ENCODE data around the gene CYSRT1.
"Not testable (repeated sequence)": the region's sequence is repeated elsewhere in the genome, so short reads cannot be mapped to it uniquely, and the experiment has no call there.

The CYSRT1 gene

DNA sequence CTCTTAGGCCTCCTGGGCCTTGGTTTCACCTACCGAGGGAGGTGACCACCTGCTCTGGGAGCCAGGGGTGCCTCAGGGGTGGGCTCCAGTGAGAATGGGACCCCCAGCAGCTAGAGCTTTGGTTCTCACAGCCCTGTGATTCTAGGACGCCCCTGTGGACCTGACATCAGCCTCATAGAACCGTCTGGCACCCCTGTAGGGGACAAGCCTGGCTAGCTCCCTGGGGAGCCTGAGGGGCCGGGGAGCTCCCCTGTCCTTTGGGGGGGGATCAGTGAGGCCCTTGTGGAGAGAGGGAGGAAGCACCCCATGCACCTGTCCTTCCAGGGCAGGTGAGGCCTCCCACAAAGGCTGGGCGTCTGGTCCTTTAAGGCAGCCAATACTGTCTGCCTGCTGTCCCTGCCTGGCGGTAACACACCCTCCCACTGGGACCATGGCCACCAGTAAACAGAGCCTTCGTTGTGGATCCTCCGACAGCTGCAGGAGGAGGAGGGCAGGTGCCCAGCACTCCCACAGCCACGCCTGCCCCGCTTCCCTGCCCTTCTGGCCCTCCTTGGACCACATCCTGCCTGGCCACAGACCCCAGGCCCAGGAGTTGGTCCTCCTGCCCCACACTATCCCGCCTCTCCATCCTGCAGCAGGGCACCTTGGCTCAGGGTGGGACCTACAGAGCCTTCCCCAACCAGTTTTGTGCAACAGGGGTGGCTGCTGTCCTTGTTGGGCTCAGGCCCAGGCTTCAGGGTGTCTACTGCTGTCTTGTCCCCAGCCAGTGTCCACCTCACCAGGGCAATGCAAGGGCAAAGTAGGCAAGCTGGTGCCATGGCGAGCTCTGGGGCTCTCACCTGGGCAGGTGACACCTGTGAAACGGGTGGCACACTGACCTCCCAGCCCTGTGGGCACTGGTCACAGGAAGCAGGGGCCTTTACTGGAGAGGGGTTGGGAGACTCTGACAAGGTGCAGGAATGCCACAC, 13.1 kb downstream of the CYSRT1 start:
- TF ChIP-seq, protein P1, sequence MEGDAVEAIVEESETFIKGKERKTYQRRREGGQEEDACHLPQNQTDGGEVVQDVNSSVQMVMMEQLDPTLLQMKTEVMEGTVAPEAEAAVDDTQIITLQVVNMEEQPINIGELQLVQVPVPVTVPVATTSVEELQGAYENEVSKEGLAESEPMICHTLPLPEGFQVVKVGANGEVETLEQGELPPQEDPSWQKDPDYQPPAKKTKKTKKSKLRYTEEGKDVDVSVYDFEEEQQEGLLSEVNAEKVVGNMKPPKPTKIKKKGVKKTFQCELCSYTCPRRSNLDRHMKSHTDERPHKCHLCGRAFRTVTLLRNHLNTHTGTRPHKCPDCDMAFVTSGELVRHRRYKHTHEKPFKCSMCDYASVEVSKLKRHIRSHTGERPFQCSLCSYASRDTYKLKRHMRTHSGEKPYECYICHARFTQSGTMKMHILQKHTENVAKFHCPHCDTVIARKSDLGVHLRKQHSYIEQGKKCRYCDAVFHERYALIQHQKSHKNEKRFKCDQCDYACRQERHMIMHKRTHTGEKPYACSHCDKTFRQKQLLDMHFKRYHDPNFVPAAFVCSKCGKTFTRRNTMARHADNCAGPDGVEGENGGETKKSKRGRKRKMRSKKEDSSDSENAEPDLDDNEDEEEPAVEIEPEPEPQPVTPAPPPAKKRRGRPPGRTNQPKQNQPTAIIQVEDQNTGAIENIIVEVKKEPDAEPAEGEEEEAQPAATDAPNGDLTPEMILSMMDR (IDR thresholded peaks at IDR 0.05; ENCODE audit: low read depth, low read length), result no peak
- H3K27me3 ChIP-seq, result no peaks in the 10 kb centered on the region
- no peak overlapping the region for H3K4me3 ChIP-seq (ENCODE audit: low read depth, low read length)
- H3K36me3 ChIP-seq, result peaks cover 14% of the 10 kb centered on the region
- H3K9me3 ChIP-seq, result no peaks in the 10 kb centered on the region
- DNase-seq, result no peak
- peaks cover 10% of the 10 kb centered on the region for H3K4me1 ChIP-seq

DNA sequence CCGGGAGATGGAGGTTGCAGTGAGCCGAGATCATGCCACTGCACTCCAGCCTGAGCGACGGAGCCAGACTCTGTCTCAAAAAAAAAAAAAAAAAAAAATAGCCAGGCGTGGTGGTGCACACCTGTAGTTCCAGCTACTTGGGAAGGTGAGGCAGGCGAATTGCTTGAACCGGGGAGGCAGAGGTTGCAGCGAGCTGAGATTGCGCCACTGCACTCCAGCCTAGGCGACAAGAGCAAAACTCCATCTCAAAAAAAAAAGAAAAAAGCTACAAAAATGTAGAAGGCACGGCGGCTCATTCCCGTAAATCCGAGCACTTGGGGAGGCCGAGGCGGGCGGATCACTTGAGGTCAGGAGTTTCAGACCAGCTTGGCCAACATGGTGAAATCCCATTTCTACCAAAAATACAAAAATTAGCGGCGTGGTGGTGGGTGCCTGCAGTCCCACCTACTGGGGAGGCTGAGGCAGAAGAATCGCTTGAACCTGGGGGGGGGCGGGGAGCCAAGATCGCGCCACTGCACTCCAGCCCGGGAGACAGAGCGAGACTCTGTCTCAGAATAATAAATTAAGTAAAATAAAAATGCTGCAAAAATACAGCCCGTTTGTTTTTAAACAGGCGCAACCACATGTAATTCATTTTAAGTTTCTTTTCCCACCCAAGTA, 14.7 kb downstream of the CYSRT1 start:
- peak overlapping the region; percentile 76 for H3K4me3 ChIP-seq (ENCODE audit: low read depth, low read length)
- H3K36me3 ChIP-seq, result peaks cover 24% of the 10 kb centered on the region
- H3K4me1 ChIP-seq, result peaks cover 19% of the 10 kb centered on the region
- H3K9me3 ChIP-seq, H3K27me3 ChIP-seq, DNase-seq: not testable (repeated sequence)

DNA sequence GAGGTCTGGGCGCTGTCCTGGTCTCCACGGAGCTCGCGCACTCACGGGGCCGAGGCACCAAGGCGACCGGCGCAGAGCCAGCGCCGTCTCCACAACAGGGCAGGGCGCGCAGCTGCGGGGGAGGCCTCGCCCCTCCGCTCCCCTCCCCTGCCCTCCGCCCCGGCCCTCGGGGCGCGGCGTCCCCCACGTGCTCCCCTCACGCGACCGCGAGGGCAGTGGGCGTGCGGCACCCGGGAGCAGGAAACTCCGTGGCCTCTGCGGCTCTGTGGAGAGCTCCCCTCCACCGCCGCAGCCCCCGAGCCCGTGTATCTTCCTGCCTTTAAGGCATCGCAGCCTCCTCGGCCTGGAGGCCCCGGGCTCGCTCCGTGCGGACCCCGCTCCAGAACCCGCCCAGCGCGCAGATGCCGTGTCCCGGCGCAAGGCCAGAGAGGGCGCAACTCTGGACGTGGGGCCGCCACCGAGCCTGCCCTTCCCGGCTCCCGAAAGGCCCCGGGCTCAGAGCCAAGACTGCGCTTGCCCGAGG, 15.4 kb downstream of the CYSRT1 start:
- no peaks in the 10 kb centered on the region for H3K27me3 ChIP-seq
- H3K4me1 ChIP-seq, result peaks cover 20% of the 10 kb centered on the region
- H3K4me3 ChIP-seq (ENCODE audit: low read depth, low read length), result peak overlapping the region; percentile 76
- H3K36me3 ChIP-seq, result peaks cover 24% of the 10 kb centered on the region
- peak; percentile 75 for DNase-seq
- TF ChIP-seq, protein P1 (IDR thresholded peaks at IDR 0.05; ENCODE audit: low read depth, low read length), result peak; percentile 9; the same call in 1 of the 2 replicates
- H3K9me3 ChIP-seq, result no peaks in the 10 kb centered on the region

DNA sequence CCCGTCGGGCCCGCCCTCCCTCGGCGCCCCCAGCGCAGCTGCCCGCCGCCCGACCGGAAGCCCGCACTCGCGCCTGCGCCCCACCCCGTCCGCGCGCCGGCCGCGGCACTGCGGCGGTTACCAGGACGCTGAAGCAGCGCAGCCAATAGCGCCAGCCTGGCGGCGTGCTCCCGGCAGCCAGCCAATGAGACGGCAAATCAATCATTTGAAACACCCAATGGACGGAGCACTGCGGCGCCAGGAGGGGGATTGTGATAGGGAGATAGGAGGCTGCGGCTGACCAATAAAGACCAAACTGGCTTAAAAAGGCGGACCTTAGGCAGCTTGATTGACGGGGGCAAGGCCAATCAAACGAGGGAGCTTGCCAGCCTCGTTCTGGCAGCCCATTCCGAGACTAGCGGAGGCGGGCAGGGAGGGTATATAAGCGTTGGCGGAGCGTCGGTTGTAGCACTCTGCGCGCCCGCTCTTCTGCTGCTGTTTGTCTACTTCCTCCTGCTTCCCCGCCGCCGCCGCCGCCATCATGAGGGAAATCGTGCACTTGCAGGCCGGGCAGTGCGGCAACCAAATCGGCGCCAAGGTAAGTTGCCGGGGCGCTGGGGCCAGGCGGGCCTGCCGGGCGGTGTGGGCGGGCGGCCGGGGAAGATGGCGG, 16.0 kb downstream of the CYSRT1 start, which contains the start of gene TUBB4B:
Gene TUBB4B (plus strand): TSS at position 447 of the 649 bp plus-strand sequence. CDS start 74 bp downstream, at position 521.
- Histone ChIP-seq H3K4me3 (ENCODE audit: low read depth, low read length) (peak within 1 kb of the TSS; percentile 83), H3K9me3 (no peaks in the 10 kb centered on the region), H3K36me3 (peaks cover 24% of the 10 kb centered on the region), H3K27me3 (no peaks in the 10 kb centered on the region), H3K4me1 (peaks cover 20% of the 10 kb centered on the region)
- TF ChIP-seq, protein P1 (IDR thresholded peaks at IDR 0.05; ENCODE audit: low read depth, low read length), result no peak
- DNase-seq, result peak; percentile 99

DNA sequence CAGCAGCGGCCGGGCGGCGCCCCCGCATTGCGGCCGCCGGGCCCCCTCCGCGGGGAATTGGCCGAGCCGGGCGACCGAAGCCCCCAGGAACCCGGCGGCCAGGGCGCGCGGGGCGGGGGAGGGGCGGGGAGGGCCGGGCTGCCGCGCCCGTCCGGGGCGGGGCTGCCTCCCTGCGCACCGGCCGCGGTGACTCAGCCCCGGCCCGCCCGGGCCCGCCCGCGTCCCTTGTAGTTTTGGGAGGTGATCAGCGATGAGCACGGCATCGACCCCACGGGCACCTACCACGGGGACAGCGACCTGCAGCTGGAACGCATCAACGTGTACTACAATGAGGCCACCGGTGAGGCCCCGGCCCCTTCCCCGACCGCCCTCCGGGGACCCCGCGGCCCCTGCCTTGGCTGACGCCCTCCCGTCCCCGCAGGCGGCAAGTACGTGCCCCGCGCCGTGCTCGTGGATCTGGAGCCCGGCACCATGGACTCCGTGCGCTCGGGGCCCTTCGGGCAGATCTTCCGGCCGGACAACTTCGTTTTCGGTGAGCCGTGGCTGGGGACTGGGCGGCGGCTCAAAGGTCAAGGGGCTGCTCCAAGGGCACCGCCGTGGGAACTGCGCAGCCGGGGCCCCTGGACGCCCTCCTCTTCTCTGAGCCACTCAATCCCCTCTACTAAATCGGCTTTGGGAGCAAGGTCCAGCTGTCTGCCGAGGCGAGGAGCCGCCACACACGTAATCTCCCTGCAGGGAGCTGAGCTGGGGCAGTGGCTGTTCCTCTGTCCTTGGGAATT, 16.7 kb downstream of the CYSRT1 start:
- TF ChIP-seq, protein P1 (IDR thresholded peaks at IDR 0.05; ENCODE audit: low read depth, low read length), result no peak
- H3K4me3 ChIP-seq (ENCODE audit: low read depth, low read length), result peak overlapping the region; percentile 83
- no peaks in the 10 kb centered on the region for H3K27me3 ChIP-seq
- peaks cover 24% of the 10 kb centered on the region for H3K36me3 ChIP-seq
- H3K4me1 ChIP-seq, result peaks cover 19% of the 10 kb centered on the region
- no peaks in the 10 kb centered on the region for H3K9me3 ChIP-seq
- no peak for DNase-seq

Data from BE2C (cell line).